PFSK-1 (cell line): ENCODE measurements around the gene SNRNP200.

Source experiments
- FOXP2 ChIP-seq: optimal IDR thresholded peaks from 2 replicates; pipeline ENCODE3; 2011; ENCODE audit warnings: borderline replicate concordance, control low read depth, inconsistent platforms; ENCODE audit not compliant: insufficient read depth; ENCODE audit errors: extremely low read length, extremely low read depth
- POLR2AphosphoS5 ChIP-seq: IDR thresholded peaks from 2 replicates; pipeline ENCODE4 v1.6.1; 2012; ENCODE audit warnings: low read depth, mild to moderate bottlenecking, control low read depth, low read length, moderate library complexity
- REST ChIP-seq, 2 experiments: IDR thresholded peaks; 2 replicates each; pipeline versions ENCODE4 v1.6.1 to v1.8.0; 2011 to 2012; ENCODE audit warnings: low read depth in 2 of 2, low read length in 2 of 2, control low read depth in 1 of 2, inconsistent platforms in 1 of 2, mild to moderate bottlenecking in 1 of 2, moderate library complexity in 1 of 2; ENCODE audit not compliant: insufficient read depth in 1 of 2
- SIN3A ChIP-seq: IDR thresholded peaks from 2 replicates; pipeline ENCODE4 v1.6.1; 2012; ENCODE audit warnings: mild to moderate bottlenecking, low read length, moderate library complexity, borderline replicate concordance; ENCODE audit not compliant: insufficient read depth
- TAF1 ChIP-seq: IDR thresholded peaks from 2 replicates; pipeline ENCODE4 v1.6.1; 2012; ENCODE audit warnings: low read length, control low read depth, borderline replicate concordance; ENCODE audit not compliant: insufficient read depth

Gene SNRNP200

GRCh38 chr2:96287273-96287856 is 18.0 kb downstream of the SNRNP200 start:
- TF ChIP-seq SIN3A, result no peak
- no peak for TF ChIP-seq POLR2AphosphoS5
- TF ChIP-seq FOXP2, result no peak
- TF ChIP-seq REST (IDR thresholded peaks at IDR 0.05; ENCODE audit: insufficient read depth in 1 of 2, low read depth in 2 of 2, low read length in 2 of 2), result no peak
- TF ChIP-seq TAF1, result no peak

GRCh38 chr2:96276787-96277499 is 28.4 kb downstream of the SNRNP200 start:
- TF ChIP-seq TAF1, result no peak
- no peak for TF ChIP-seq FOXP2
- TF ChIP-seq POLR2AphosphoS5, result no peak
- no peak for TF ChIP-seq SIN3A
- TF ChIP-seq REST (IDR thresholded peaks at IDR 0.05; ENCODE audit: insufficient read depth in 1 of 2, low read depth in 2 of 2, low read length in 2 of 2), result no peak

GRCh38 chr2:96274355-96275056 is 30.8 kb downstream of the SNRNP200 start:
- no peak for TF ChIP-seq SIN3A
- no peak for TF ChIP-seq POLR2AphosphoS5
- no peak for TF ChIP-seq REST (IDR thresholded peaks at IDR 0.05; ENCODE audit: insufficient read depth in 1 of 2, low read depth in 2 of 2, low read length in 2 of 2)
- TF ChIP-seq FOXP2, result no peak
- no peak for TF ChIP-seq TAF1

- TF ChIP-seq TAF1 (no peak), SIN3A (no peak), REST (IDR thresholded peaks at IDR 0.05; ENCODE audit: insufficient read depth in 1 of 2, low read depth in 2 of 2, low read length in 2 of 2) (no peak), FOXP2 (no peak), POLR2AphosphoS5 (no peak)
Measured at GRCh38 chr2:96273763-96274162, 31.6 kb downstream of the SNRNP200 start.
